HEK293T (cell line): Measurements from ENCODE around the gene LRRC17.

ENCODE experiments used
- CTCF ChIA-PET: fragments of 350-600 bp; formaldehyde crosslinking; extraction: SDS; loops from one replicate; lab custom pipeline; 2021; ENCODE audit warnings: antibody characterized with exemption, inconsistent platforms; lab: Yijun Ruan, JAX
- POLR2A ChIA-PET: fragments of 350-600 bp; formaldehyde crosslinking; extraction: SDS; loops from one replicate; lab custom pipeline; 2020; ENCODE audit warnings: antibody characterized with exemption, inconsistent platforms; lab: Yijun Ruan, JAX
- DNase-seq: peaks from one replicate; pipeline ENCODE4 v3.0.0; 2012; ENCODE audit warnings: mixed read lengths; ENCODE audit errors: extremely low spot score
- ARNT ChIP-seq: fragments of 450-650 bp; IDR thresholded peaks from 2 replicates; pipeline ENCODE4 v1.6.1; 2017; ENCODE audit warnings: mild to moderate bottlenecking
- BHLHE40 ChIP-seq: fragments of 450-650 bp; IDR thresholded peaks from 2 replicates; pipeline ENCODE4 v1.6.1; 2016; ENCODE audit warnings: mild to moderate bottlenecking, moderate library complexity, borderline replicate concordance
- CTBP1 ChIP-seq: fragments of 450-650 bp; IDR thresholded peaks from 2 replicates; pipeline ENCODE4 v1.6.1; 2016; ENCODE audit warnings: borderline replicate concordance
- ELF4 ChIP-seq: fragments of 450-650 bp; IDR thresholded peaks from 2 replicates; pipeline ENCODE4 v1.6.1; 2017; ENCODE audit warnings: antibody characterized with exemption
- FOXA1 ChIP-seq: fragments of 450-650 bp; IDR thresholded peaks from 2 replicates; pipeline ENCODE4 v1.6.1; 2016; ENCODE audit warnings: mild to moderate bottlenecking
- FOXK2 ChIP-seq: fragments of 450-650 bp; IDR thresholded peaks from 2 replicates; pipeline ENCODE4 v1.6.1; 2016; ENCODE audit warnings: mild to moderate bottlenecking
- FOXM1 ChIP-seq: fragments of 450-650 bp; IDR thresholded peaks from 2 replicates; pipeline ENCODE4 v1.6.1; 2017; ENCODE audit warnings: mild to moderate bottlenecking, borderline replicate concordance
- HDGF ChIP-seq: fragments of 450-650 bp; IDR thresholded peaks from 2 replicates; pipeline ENCODE4 v1.6.1; 2017; ENCODE audit warnings: antibody characterized with exemption, borderline replicate concordance
- L3MBTL2 ChIP-seq: fragments of 450-650 bp; conservative IDR thresholded peaks from 2 replicates; pipeline ENCODE4 v1.6.1; 2016; ENCODE audit warnings: mild to moderate bottlenecking
- LEF1 ChIP-seq: fragments of 450-650 bp; IDR thresholded peaks from 2 replicates; pipeline ENCODE4 v1.6.1; 2017; ENCODE audit warnings: mild to moderate bottlenecking, borderline replicate concordance
- NFRKB ChIP-seq: fragments of 450-650 bp; IDR thresholded peaks from 2 replicates; pipeline ENCODE4 v1.6.1; 2016; ENCODE audit warnings: mild to moderate bottlenecking, moderate library complexity
- PKNOX1 ChIP-seq: fragments of 450-650 bp; IDR thresholded peaks from 2 replicates; pipeline ENCODE4 v1.6.1; 2016
- SP1 ChIP-seq: fragments of 450-650 bp; IDR thresholded peaks from 2 replicates; pipeline ENCODE4 v1.6.1; 2017
- SUZ12 ChIP-seq: fragments of 450-650 bp; IDR thresholded peaks from 2 replicates; pipeline ENCODE4 v1.6.1; 2016; ENCODE audit warnings: mild to moderate bottlenecking
- TARDBP ChIP-seq: fragments of 450-650 bp; IDR thresholded peaks from 2 replicates; pipeline ENCODE4 v1.6.1; 2016
- ZNF384 ChIP-seq: fragments of 450-650 bp; IDR thresholded peaks from 2 replicates; pipeline ENCODE4 v1.6.1; 2016

Gene LRRC17

DNA sequence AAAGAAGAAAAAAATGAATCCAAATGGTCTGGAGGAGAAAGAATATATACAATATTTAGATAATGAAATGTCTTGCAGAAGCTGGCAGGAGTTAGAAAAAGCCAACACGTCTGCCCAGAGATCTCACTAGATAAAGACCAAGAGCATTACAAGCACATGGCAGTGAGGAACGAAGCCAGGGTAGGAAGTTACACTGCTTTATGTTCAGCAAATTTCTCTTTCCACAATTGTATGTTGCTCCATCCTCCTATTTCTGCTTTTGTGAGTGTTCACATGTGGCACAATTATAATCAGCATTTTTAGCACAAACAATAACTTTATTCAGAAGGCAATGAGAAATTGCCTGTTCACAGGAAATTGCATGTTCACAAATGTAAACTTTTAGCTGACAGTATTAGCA, 53.7 kb downstream of the LRRC17 start:
- TF ChIP-seq ZNF384, result no peak
- TF ChIP-seq ELF4, result no peak
- TF ChIP-seq BHLHE40, result no peak
- no peak for TF ChIP-seq PKNOX1
- no peak for TF ChIP-seq FOXK2
- TF ChIP-seq HDGF, result no peak
- no peak for TF ChIP-seq SUZ12
- TF ChIP-seq LEF1, result no peak
- no peak for TF ChIP-seq SP1
- no peak for TF ChIP-seq NFRKB
- TF ChIP-seq FOXA1, result no peak
- no peak for TF ChIP-seq CTBP1
- TF ChIP-seq L3MBTL2, result no peak
- no peak for TF ChIP-seq FOXM1
- TF ChIP-seq TARDBP, result no peak
- no peak for TF ChIP-seq ARNT
- CTCF ChIA-PET, result no interaction called here
- no peak for DNase-seq
- POLR2A ChIA-PET, result no interaction called here

DNA sequence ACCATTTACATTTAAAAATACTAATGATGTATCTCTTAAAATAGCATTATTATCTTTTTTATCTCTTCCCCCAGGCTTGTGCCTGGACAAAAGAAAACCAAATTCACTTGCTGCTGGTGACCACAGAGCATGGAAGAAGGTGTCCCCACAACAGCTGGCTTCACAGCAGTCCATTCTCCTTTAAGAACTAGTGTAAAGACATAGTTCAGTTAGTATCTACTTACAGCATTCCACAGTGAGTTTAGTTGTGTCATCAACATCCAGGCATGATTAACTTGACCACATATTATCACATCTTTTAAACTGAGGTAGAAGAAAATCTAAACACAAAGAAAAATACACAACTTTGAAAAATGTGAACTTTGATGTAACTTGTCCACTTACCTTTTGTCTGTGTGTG, 55.0 kb downstream of the LRRC17 start:
- ChIA-PET CTCF (no interaction called here), POLR2A (no interaction called here)
- TF ChIP-seq CTBP1 (no peak), FOXA1 (no peak), HDGF (no peak), LEF1 (no peak), FOXM1 (no peak), ELF4 (no peak), PKNOX1 (no peak), SP1 (no peak), ARNT (no peak)
- DNase-seq, result no peak

GRCh38 chr7:102973096-102973802, 60.4 kb downstream of the LRRC17 start:
- POLR2A ChIA-PET, result no interaction called here
- CTCF ChIA-PET, result no interaction called here
- TF ChIP-seq CTBP1, result no peak
- no peak for TF ChIP-seq ARNT
- no peak for TF ChIP-seq FOXM1
- no peak for TF ChIP-seq BHLHE40
- TF ChIP-seq ELF4, result no peak
- TF ChIP-seq NFRKB, result no peak
- no peak for TF ChIP-seq SUZ12
- no peak for TF ChIP-seq L3MBTL2
- no peak for TF ChIP-seq SP1
- no peak for TF ChIP-seq HDGF
- no peak for TF ChIP-seq PKNOX1
- TF ChIP-seq FOXA1, result no peak
- no peak for TF ChIP-seq LEF1
- TF ChIP-seq FOXK2, result no peak
- no peak for TF ChIP-seq TARDBP
- TF ChIP-seq ZNF384, result no peak

GRCh38 chr7:102974366-102975236, 61.8 kb downstream of the LRRC17 start:
- ChIA-PET CTCF (interaction anchor here (0.6 kb wide), 1 partner anchor 178 kb away, joined by 3 read pairs; no protein-coding TSS in a partner anchor), POLR2A (no interaction called here)
- no peak for DNase-seq
- no peak for TF ChIP-seq TARDBP
- no peak for TF ChIP-seq FOXM1
- no peak for TF ChIP-seq CTBP1
- TF ChIP-seq HDGF, result no peak
- TF ChIP-seq ZNF384, result no peak
- TF ChIP-seq SUZ12, result no peak
- no peak for TF ChIP-seq SP1
- TF ChIP-seq LEF1, result no peak
- no peak for TF ChIP-seq ARNT
- TF ChIP-seq ELF4, result no peak
- TF ChIP-seq FOXK2, result no peak
- no peak for TF ChIP-seq BHLHE40
- no peak for TF ChIP-seq FOXA1

More at GRCh38 chr7:102973096-102973802, 60.4 kb downstream of the LRRC17 start:
- DNase-seq, result no peak

DNA sequence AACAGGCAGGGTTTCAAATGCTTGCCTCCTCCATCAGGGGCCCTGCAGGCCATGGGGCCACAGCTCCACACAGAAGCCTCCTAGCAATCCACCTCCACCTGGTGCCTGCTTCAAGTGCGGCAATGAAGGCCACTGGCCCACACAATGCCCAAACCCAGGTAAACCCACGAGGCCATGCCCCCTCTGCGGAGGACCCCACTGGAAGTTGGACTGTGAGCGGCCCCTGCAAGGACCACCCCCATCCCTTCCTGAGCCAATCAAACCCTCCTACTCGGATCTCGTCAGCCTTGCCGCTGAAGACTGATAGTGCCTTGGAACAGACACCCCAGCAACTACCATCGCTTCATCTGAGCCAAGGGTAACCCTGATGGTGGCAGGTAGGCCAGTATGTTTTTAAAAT, 63.1 kb downstream of the LRRC17 start:
- no peak for TF ChIP-seq PKNOX1
- TF ChIP-seq SUZ12, result no peak
- no peak for TF ChIP-seq ELF4
- TF ChIP-seq ARNT, result no peak
- no peak for TF ChIP-seq HDGF
- TF ChIP-seq CTBP1, result no peak
- TF ChIP-seq FOXM1, result no peak
- no peak for TF ChIP-seq ZNF384
- TF ChIP-seq NFRKB, result no peak
- no peak for TF ChIP-seq TARDBP
- TF ChIP-seq SP1, result no peak
- no peak for TF ChIP-seq FOXK2
- TF ChIP-seq L3MBTL2, result no peak
- TF ChIP-seq FOXA1, result no peak
- TF ChIP-seq BHLHE40, result no peak
- no peak for DNase-seq
- ChIA-PET CTCF (no interaction called here), POLR2A (no interaction called here)
